A549 (cell line): Measurements from ENCODE around the gene POLR1F.

Experiments used
- BHLHE40 ChIP-seq: IDR thresholded peaks from 2 replicates; pipeline ENCODE4 v1.6.1; 2012; ENCODE audit warnings: low read depth, low read length, inconsistent platforms
- MYC ChIP-seq: IDR thresholded peaks from 2 replicates; pipeline ENCODE4 v1.6.1; 2012; ENCODE audit warnings: mild to moderate bottlenecking, inconsistent platforms, low read length, improper control_type of control experiment, borderline replicate concordance
- RAD21 ChIP-seq, 2 experiments: fragments of >200 bp in 1 of 2; sonication (Bioruptor Twin) in 1 of 2; formaldehyde crosslinking in 1 of 2; IDR thresholded peaks in 1 of 2; conservative IDR thresholded peaks in 1 of 2; 2 replicates in 1 of 2; 3 replicates in 1 of 2; pipeline ENCODE4 v1.6.1; 2012 to 2018; ENCODE audit warnings: inconsistent platforms in 1 of 2
- SMC3 ChIP-seq: fragments of >200 bp; sonication (Bioruptor Twin); formaldehyde crosslinking; IDR thresholded peaks from 3 replicates; pipeline ENCODE4 v1.6.1; 2018; ENCODE audit warnings: inconsistent platforms
- TF ChIP-seq, protein P1 (sequence below): fragments of >200 bp; sonication (Bioruptor Twin); formaldehyde crosslinking; IDR thresholded peaks from 3 replicates; pipeline ENCODE4 v1.5.1; 2016

- TF ChIP-seq, protein P1, sequence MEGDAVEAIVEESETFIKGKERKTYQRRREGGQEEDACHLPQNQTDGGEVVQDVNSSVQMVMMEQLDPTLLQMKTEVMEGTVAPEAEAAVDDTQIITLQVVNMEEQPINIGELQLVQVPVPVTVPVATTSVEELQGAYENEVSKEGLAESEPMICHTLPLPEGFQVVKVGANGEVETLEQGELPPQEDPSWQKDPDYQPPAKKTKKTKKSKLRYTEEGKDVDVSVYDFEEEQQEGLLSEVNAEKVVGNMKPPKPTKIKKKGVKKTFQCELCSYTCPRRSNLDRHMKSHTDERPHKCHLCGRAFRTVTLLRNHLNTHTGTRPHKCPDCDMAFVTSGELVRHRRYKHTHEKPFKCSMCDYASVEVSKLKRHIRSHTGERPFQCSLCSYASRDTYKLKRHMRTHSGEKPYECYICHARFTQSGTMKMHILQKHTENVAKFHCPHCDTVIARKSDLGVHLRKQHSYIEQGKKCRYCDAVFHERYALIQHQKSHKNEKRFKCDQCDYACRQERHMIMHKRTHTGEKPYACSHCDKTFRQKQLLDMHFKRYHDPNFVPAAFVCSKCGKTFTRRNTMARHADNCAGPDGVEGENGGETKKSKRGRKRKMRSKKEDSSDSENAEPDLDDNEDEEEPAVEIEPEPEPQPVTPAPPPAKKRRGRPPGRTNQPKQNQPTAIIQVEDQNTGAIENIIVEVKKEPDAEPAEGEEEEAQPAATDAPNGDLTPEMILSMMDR = no peak
- TF ChIP-seq SMC3 = no peak
- no peak for TF ChIP-seq MYC
- TF ChIP-seq RAD21 (conservative IDR thresholded peaks at IDR 0.05 in 1 of 2, IDR thresholded peaks at IDR 0.05 in 1 of 2) = no peak
- no peak for TF ChIP-seq BHLHE40
Measured at GRCh38 chr7:19752020-19752419, 43.2 kb upstream of the POLR1F start.
